Parathyroid adenoma (tissue), 2 donors: ENCODE results near the gene PRKCA.

Source experiments
- H2AFZ ChIP-seq: fragments of 300-600 bp; sonication (generic); one replicate; pipeline ENCODE4 v1.7.0; 2017; ENCODE audit warnings: antibody characterized with exemption, mild to moderate bottlenecking
- H3K27ac ChIP-seq: fragments of 300-600 bp; sonication (generic); one replicate; pipeline ENCODE4 v1.7.0; 2017
- H3K27me3 ChIP-seq: fragments of 300-600 bp; sonication (generic); one replicate; pipeline ENCODE4 v1.7.0; 2017; ENCODE audit warnings: low read length; ENCODE audit not compliant: control insufficient read depth, insufficient read depth
- H3K36me3 ChIP-seq: fragments of 300-600 bp; sonication (generic); one replicate; pipeline ENCODE4 v1.7.0; 2017; ENCODE audit warnings: low read length; ENCODE audit not compliant: control insufficient read depth, insufficient read depth
- H3K4me1 ChIP-seq: fragments of 300-600 bp; sonication (generic); one replicate; pipeline ENCODE4 v1.7.0; 2017; ENCODE audit warnings: control low read depth
- H3K4me2 ChIP-seq: fragments of 300-600 bp; sonication (generic); one replicate; pipeline ENCODE4 v1.7.0; 2017; ENCODE audit warnings: low read length
- H3K4me3 ChIP-seq: fragments of 300-600 bp; sonication (generic); one replicate; pipeline ENCODE4 v1.7.0; 2017; ENCODE audit warnings: low read depth, low read length
- H3K79me2 ChIP-seq: fragments of 300-600 bp; sonication (generic); one replicate; pipeline ENCODE4 v1.7.0; 2017; ENCODE audit warnings: control low read depth
- H3K9ac ChIP-seq: fragments of 300-600 bp; sonication (generic); one replicate; pipeline ENCODE4 v1.7.0; 2017; ENCODE audit warnings: mild to moderate bottlenecking
- H3K9me3 ChIP-seq: fragments of 300-600 bp; sonication (generic); one replicate; pipeline ENCODE4 v1.7.0; 2017; ENCODE audit warnings: low read length; ENCODE audit not compliant: control insufficient read depth
- TF ChIP-seq, protein P1 (sequence below): fragments of 300-600 bp; sonication (generic); IDR thresholded peaks from one replicate; pipeline ENCODE4 v1.7.0; 2017; ENCODE audit warnings: antibody characterized with exemption, mild to moderate bottlenecking
- donor health status: primary hyperparathyroidism.

PRKCA gene

GRCh38 chr17:66494023-66494803 is 191.8 kb downstream of the PRKCA start:
- no peaks in the 10 kb centered on the region for H3K27me3 ChIP-seq
- H3K4me3 ChIP-seq, result no peak overlapping the region
- no peak overlapping the region for H3K9ac ChIP-seq
- no peak overlapping the region for H3K27ac ChIP-seq
- no peaks in the 10 kb centered on the region for H3K9me3 ChIP-seq
- no peaks in the 10 kb centered on the region for H3K79me2 ChIP-seq
- no peak overlapping the region for H3K4me2 ChIP-seq
- H3K4me1 ChIP-seq, result no peaks in the 10 kb centered on the region
- no peak overlapping the region for H2AFZ ChIP-seq
- TF ChIP-seq, protein P1, sequence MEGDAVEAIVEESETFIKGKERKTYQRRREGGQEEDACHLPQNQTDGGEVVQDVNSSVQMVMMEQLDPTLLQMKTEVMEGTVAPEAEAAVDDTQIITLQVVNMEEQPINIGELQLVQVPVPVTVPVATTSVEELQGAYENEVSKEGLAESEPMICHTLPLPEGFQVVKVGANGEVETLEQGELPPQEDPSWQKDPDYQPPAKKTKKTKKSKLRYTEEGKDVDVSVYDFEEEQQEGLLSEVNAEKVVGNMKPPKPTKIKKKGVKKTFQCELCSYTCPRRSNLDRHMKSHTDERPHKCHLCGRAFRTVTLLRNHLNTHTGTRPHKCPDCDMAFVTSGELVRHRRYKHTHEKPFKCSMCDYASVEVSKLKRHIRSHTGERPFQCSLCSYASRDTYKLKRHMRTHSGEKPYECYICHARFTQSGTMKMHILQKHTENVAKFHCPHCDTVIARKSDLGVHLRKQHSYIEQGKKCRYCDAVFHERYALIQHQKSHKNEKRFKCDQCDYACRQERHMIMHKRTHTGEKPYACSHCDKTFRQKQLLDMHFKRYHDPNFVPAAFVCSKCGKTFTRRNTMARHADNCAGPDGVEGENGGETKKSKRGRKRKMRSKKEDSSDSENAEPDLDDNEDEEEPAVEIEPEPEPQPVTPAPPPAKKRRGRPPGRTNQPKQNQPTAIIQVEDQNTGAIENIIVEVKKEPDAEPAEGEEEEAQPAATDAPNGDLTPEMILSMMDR, result no peak
- H3K36me3 ChIP-seq, result no peaks in the 10 kb centered on the region

DNA sequence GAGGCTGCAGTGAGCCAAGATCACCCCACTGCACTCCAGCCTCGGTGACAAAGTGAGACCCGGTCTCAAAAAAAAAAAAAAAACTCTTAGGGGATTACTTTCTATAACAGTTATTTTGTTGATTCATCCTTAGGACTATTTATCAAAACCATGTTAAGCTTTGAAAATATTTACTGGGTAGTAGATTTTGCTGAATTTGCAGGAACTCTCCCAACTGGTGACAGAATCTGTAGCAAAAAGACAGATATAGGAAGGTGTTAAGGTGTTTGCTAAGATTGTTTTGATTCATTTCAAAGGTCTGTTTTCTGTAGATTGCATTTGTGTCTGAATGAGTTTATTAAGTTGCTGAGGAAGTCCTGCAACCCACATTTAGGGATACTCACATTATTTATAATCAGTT is 192.6 kb downstream of the PRKCA start:
- no peak overlapping the region for H3K9ac ChIP-seq
- no peak overlapping the region for H2AFZ ChIP-seq
- no peak overlapping the region for H3K27ac ChIP-seq
- H3K4me3 ChIP-seq, result no peak overlapping the region
- H3K9me3 ChIP-seq, result no peaks in the 10 kb centered on the region
- H3K4me1 ChIP-seq, result no peaks in the 10 kb centered on the region
- H3K27me3 ChIP-seq, result no peaks in the 10 kb centered on the region
- no peak overlapping the region for H3K4me2 ChIP-seq
- TF ChIP-seq, protein P1, result no peak
- H3K36me3 ChIP-seq, result no peaks in the 10 kb centered on the region
- no peaks in the 10 kb centered on the region for H3K79me2 ChIP-seq

- Histone ChIP-seq H3K79me2 (no peaks in the 10 kb centered on the region), H3K4me1 (no peaks in the 10 kb centered on the region), H3K27ac (no peak overlapping the region), H3K4me2 (no peak overlapping the region), H3K27me3 (no peaks in the 10 kb centered on the region), H2AFZ (no peak overlapping the region), H3K4me3 (no peak overlapping the region), H3K9ac (no peak overlapping the region), H3K36me3 (no peaks in the 10 kb centered on the region), H3K9me3 (no peaks in the 10 kb centered on the region)
- TF ChIP-seq, protein P1, result no peak
Measured at GRCh38 chr17:66496306-66496705, 193.9 kb downstream of the PRKCA start.

GRCh38 chr17:66498580-66498979 is 196.2 kb downstream of the PRKCA start:
- Histone ChIP-seq H3K9ac (no peak overlapping the region), H3K4me3 (no peak overlapping the region), H2AFZ (no peak overlapping the region), H3K27me3 (no peaks in the 10 kb centered on the region), H3K79me2 (no peaks in the 10 kb centered on the region), H3K4me2 (no peak overlapping the region), H3K9me3 (no peaks in the 10 kb centered on the region), H3K36me3 (no peaks in the 10 kb centered on the region), H3K4me1 (no peaks in the 10 kb centered on the region), H3K27ac (no peak overlapping the region)
- TF ChIP-seq, protein P1, result no peak

DNA sequence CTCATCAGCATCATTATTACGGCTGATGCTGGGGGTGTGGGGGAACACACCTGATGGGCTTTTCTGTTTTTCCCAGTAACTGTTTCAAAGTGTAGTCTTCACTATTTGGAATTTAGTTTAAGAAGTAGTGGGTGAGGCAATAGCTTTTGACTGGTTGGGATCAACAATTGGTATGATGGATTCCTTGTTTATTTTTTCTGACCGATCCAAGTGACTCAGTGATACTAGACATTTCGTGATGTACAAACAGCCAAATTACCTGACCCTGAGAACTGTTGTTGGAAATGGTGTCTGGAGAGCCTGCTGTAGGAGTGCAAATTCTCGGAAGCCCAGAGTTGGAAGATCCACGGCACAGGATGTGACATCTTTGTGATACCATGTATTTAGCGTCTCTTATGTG is 204.2 kb downstream of the PRKCA start:
- H3K9ac ChIP-seq, result no peak overlapping the region
- H3K27me3 ChIP-seq, result no peaks in the 10 kb centered on the region
- H2AFZ ChIP-seq, result no peak overlapping the region
- TF ChIP-seq, protein P1, result no peak
- H3K79me2 ChIP-seq, result no peaks in the 10 kb centered on the region
- H3K4me2 ChIP-seq, result no peak overlapping the region
- H3K27ac ChIP-seq, result no peak overlapping the region
- H3K4me3 ChIP-seq, result no peak overlapping the region
- H3K36me3 ChIP-seq, result no peaks in the 10 kb centered on the region
- no peaks in the 10 kb centered on the region for H3K4me1 ChIP-seq
- no peaks in the 10 kb centered on the region for H3K9me3 ChIP-seq
